Smooth muscle cell of the brain vasculature (primary cell): ENCODE results near the gene PER3.
"Not testable (repeated sequence)": the region's sequence is repeated elsewhere in the genome, so short reads cannot be mapped to it uniquely, and the experiment has no call there.

ENCODE experiments used
- DNase-seq: peaks from one replicate; pipeline ENCODE4 v3.0.0-alpha.2; 2012; ENCODE audit warnings: low read depth, low spot score

The PER3 gene

DNA sequence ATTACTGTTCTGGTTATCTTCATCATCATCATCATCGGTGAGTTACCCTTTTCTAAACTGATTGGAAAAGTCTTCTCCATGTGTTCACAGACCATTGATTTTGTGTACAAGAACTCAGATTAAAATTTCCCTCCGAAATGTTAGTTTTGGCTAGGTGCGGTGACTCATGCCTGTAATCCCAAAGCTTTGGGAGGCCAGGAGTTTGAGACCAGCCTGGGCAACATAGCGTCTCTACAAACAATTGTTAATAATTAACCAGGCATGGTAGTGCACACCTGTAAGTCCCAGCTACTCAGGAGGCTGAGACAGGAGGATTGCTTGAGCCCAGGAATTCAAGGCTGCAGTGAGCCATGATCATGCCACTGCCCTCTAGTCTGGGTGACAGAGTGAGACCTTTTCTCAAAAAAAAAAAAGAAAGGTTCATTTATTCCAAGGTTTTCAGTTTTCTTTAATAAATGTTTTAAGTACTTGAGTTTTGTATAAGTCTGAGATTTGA lies 5.9 kb upstream of the PER3 start:
- no peak for DNase-seq

DNA sequence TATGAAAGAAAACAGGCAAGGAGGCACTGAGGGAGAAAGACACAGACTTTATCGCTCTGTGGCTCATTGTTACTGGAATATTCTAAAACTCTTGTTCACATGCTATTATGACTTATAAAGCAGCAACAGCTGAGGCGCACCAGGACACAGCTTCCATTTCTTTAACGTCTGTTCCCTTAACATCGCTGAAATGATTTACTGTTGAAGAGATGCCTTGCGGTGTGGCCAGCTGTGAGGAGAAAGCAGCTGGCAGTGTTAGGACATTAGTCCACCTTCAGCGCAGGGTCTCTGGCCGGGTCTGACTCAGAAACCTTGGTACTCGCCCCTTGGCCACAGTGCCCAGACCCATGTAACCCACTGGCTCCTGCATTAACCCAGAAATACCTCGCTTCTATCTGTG lies 3.1 kb upstream of the PER3 start:
- DNase-seq = no peak

DNA sequence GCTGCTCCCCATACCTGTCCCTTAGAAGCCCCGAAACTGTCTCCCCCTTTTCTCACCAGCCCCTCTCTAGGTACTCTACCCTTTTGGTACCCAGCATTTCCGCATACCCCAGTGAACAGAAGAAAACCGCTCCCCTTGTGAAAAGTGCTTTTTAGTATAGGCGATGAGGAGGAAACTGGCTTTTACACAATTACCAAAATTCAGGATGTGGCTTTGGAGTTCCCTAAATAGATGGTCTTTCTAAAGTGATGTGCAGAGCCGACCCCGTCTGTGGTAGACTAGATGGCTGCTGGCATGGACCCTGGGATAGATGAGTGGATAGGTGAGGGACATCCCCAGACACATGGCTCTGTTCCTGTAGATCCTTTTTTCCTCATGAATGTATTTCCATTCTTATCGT lies 2.6 kb upstream of the PER3 start:
- DNase-seq = no peak

DNA sequence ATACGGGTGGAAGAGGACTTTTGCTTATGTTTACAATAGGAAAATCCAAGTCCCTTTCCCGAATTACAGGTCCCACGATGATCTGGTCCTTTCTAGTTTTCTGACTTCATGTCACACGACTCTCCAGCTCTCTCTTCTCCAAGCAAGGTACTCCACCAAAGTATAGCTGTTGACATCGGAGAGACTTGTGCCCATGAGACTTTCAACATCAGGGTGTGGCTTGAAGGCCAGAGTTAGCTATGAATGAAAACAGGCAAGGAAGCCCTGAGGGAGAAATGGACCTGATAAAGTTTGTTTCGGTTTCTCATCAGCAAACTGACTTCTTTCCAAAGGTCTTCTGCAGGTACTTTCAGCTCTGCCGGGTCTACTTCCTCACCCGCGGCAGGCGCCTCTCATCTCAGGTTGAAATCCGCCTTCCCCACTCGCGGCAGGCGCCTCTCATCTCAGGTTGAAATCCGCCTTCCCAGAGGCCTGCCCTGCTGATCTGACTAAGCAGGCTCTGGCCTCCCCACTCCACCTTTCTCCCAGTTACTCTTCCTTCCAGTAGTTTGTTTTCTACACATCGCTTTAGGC lies 2.1 kb upstream of the PER3 start:
- no peak for DNase-seq

DNA sequence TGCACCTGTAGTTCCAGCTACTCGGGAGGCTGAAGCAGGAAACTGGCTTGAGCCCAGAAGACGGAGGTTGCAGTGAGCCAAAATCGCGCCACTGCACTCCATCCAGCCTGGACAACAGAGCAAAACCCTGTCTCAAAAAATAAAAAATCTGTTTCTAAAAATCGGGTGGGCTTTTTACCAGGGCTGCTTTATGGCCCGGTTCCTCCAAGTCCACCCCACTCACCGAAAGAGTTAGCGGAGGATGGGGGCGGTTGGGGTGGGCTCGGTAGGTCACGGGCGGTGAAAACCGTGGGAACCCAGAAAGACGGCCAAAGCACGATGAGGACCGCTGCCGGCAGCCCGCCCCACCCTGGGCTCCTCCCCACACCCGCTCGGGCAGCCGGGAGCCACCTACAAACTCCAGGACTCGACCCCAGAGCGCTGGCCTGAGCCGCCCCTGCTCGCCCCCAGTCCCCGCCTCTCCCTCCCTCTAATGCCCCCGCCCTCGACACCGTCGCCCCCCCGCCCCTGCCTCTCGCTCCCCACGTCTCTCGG lies 846 bp upstream of the PER3 start:
- no peak for DNase-seq

DNA sequence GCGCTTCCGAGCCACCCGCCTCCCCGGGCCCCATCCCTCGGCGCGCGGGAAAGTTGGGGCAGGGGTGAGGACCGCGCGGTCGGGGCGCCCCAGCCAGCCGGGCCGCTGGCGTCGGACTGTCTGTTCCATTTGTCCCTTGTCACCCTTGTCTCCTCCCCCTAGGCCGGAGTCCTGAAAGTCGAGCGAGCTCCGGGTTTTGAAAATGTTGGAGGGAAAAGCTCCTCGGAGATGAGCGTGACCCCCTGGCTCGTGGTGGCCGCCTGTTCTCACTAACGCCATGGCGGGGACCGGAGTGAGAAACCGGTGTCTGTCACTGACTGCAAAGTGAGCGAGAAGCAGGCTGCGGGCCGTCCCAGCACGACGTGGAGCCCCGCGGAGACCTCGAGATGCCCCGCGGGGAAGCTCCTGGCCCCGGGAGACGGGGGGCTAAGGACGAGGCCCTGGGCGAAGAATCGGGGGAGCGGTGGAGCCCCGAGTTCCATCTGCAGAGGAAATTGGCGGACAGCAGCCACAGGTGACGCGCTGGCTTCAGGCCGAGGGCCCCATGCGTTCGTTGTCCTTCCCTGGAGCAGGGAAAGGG lies 491 bp downstream of the PER3 start:
- DNase-seq = no peak

DNA sequence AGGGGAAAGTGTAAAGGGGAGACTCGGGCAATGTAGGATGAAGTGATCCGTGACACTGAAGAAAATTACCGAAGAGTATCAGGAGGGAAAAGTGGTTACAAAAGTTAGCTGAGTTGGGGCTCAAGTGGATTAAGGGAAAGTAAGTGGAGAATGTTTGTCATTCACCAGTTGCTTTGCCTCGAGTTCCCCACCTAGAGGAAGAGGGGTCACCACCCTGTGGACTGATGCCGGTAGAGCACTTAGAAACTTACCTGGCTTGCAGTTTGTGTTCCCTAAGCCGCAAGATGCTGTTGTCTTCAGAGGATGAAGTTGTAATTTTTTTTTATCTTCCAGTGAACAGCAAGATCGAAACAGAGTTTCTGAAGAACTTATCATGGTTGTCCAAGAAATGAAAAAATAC lies 1.0 kb downstream of the PER3 start:
- DNase-seq = no peak

DNA sequence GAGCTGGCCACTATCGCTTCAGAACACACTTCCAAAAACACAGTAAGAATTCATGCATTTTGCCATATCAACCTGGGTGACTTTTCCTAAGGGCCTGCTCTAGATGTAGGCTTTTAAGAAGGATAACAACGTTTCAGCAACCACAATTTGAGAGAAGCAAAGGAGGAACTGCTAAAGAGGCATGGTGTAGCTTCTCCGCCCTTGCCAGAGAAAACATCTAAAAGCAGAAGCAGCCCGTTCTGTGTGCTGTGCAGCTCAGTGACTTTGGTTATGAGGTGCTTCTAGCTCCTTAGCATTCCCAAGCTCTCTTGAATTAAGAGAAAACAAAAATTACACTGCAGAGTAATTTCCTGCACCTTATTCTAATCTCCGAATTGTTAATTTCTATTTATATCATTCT lies 2.7 kb downstream of the PER3 start:
- DNase-seq = no peak

DNA sequence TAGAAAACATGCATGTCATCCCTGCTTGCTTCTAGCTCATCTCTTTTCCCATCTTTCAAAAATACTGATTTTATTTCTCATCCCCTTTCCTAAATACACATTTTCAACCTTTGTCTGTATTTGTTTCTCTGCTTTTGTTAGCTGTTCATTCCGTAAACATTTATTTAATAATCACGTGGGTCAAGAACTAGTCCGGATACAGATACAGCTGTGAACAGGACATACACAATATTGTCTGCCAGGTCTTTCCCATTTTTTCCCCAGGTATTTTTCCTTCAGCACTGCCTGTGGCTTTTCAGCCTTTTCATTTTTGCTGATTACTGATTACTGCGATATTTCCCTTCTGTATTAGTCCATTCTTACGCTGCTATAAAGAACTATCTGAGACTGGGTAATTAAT lies 5.7 kb downstream of the PER3 start:
- DNase-seq = no peak

DNA sequence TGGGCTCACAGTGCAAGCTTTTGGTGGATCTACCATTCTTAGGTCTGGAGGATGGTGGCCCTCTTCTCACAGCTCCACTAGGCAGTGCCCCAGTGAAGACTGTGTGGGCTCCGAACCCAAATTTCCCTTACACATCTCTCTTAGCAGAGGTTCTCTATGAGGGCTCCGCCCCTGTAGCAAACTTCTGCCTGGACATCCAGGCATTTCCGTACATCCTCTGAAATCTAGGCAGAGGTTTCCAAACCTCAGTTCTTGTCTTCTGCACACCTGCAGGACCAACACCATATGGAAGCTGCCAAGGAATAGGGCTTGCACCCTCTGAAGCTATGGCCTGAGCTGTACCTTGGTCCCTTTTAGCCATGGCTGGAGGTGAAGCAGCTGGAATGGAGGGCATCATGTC lies 6.9 kb downstream of the PER3 start:
- not testable (repeated sequence) for DNase-seq

DNA sequence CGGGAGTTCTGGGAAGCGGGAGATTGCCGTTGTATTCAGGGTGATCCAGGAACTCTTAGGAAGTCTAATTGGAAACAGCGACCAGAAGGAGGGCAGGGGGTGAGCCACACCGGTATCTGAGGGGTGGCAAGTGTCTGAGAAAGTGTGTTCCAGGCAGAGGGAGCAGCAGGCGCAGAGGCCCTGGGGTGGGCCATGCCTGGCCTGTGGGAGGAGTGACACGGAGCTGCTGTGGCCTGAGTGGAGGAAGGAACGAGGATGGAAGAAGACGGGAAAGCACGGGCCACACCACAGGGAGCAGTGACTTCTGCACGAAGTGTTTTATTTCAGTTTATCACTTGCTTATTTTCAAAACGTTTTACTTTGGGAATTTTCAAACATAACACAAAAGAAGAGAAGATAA lies 11.3 kb downstream of the PER3 start:
- DNase-seq = no peak

DNA sequence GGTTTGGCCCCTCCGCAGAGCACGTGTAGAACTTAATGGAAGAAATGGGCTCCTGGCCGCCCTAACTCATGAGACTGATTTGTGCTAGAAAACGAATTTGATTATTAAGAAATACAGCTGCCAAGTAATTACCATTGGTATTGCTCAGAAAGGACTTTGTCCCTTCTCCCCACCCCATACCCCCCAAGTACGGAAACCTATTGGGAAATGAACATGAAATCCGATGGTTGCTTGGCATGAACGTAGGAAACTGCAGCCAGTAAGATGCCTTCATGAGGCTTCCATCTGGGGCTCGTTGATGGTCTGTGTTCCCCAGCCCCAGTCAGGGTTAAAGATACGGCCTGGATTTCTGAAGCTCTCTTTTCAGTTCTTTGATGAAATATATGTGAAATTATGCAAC lies 21.4 kb downstream of the PER3 start:
- DNase-seq = no peak

DNA sequence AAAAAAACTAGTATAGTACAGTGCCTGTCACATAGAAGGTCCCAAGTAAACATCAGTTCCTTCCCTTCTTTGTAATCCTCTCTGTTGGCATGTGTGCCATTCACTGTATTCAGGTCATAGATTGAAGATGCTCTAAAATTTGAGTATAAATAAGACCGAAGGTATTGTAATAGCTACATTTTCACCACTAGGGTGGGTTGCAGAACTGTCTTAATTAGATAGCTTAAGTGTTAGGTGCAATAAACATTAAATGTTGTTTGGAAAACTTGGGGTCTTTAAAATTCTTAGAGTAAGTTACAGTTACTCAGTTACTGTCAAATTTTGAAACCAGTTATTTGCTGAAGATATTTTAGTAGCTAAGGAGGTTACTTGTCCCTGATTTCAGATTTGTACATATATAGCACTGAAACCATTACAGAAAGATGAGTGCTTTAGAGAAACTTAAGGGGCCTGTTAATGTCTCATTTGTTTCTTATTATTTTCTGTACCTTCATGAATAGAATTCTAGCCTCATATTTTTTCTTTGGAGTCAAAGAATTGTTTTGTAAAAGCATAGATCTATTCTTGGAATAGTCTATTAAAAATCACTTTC lies 24.3 kb downstream of the PER3 start:
- no peak for DNase-seq

DNA sequence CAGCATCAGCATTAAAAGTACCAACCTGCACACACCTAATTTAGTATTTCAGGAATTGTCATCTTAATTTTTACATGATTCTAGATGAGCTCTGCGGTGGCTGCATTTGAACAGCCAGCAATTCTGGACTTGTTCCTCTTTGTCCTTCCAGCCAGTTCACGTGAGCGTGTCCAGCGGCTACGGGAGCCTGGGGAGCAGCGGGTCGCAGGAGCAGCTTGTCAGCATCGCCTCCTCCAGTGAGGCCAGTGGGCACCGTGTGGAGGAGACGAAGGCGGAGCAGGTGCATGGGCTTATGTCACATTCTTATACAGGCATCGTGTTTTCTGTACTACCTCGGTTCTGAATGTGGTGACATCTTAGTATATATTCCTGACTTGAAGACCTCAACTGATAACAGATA lies 25.7 kb downstream of the PER3 start:
- no peak for DNase-seq

DNA sequence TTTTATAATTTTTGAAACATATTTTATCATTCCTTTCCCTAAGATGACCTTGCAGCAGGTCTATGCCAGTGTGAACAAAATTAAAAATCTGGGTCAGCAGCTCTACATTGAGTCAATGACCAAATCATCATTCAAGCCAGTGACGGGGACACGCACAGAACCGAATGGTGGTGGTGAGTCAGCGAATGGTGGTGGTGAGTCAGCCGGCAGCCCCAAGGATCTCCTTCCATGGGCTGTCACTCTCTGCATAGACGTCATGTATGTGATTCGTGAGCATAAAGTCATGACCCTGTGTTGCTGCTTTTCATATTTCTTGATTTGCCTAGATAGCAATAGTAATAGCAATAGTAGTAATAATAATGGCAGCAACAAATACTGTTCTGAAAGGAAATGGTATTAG lies 26.3 kb downstream of the PER3 start:
- DNase-seq = peak; percentile 28

DNA sequence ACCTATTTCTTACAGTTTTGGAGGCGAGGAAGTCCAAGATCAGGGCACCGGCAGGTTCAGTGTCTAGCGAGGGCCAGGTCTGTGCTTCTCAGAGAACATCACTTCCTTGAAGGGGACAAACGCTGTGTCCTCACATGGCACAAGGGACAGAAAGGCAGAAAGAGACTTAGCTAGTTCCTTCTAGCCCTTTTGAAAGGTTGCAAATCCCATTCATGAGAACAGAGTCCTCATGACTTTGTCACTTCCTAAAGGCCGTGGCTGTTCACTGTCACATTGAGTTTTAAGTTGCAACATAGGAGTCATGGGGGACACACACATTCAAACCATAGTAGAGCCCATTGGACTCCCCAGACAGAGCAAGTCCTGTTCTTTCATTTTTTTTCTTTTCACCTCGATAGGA lies 27.4 kb downstream of the PER3 start:
- DNase-seq = no peak

DNA sequence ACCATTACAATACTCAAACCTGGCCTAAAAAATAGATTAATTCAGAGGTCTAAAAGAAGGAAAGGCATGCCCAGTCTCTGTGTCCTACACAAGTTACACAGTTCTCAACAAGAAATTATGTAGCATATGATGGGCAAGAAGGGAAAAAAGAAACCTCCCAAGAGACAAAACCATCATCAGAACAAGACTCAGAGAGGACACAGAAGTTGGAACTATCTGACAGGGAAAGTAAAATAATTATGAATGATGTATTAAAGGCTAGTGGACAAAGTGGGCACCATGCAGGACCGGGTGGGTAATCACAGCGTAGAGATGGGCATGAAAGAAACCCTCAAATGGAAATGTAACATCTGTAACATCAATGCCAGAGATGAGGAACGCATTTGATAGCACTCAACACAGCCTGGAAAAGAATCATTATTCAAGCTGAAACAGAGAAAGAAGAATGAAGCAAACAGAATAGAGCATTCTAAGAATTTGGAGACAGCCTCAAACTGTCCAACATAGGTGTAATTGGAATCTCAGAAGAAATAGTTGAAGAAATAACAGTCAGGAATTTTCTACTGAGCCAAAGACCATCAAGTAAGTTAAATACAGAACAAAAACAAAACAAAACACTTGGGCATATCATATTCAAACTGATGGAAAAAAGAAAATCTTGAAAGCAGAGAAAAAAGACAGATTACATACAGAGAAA lies 29.7 kb downstream of the PER3 start:
- no peak for DNase-seq

DNA sequence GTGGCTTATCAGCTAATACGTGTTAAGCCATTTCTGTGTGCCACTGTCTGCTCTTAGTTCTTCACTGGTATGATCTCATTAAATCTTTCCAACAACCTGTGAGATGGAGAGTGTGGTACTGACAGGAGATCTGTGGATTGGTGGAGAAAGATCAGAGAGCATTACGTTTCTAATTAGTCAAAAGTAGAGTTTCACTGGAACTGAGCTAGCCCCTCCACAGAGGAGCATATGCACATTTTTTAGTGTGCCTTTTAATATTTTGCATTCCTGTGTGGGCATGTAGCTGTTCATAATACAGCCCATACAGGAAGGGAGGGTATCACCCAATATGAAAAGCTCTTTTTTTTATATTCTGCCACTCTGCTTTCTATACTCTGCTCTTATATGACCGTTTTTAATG lies 37.2 kb downstream of the PER3 start:
- no peak for DNase-seq

DNA sequence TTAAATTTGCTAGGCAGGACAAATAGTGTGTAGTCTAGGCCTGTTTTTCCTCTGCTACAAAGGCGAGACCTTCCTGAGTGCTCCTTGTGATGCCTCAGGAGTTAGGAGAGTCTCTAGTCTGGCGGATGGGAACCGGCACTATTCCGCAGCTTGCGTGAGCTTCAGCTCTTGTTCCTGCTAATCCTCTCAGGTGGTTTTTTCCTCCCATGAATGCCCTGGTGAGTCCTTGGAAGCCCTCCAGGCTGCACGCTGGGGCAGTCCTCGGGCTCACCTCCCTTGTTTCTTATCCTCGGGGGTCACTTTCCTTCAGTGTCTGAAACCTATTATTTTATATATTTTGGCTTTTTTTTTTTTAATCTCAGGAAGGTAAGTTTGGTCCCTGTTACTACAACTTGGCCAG lies 40.6 kb downstream of the PER3 start:
- DNase-seq = no peak

DNA sequence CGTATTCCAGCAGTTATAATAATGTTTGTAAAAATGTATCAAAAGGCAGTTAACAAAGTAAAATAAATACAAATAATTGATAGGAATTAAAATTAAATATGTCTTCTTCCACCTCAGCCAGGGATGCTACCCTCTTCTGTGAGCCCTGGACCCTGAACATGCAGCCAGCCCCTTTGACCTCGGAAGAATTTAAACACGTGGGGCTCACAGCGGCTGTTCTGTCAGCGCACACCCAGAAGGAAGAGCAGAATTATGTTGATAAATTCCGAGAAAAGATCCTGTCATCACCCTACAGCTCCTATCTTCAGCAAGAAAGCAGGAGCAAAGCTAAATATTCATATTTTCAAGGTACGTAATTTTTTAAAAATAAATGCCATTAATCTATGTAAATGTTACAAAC lies 42.3 kb downstream of the PER3 start:
- DNase-seq = no peak

DNA sequence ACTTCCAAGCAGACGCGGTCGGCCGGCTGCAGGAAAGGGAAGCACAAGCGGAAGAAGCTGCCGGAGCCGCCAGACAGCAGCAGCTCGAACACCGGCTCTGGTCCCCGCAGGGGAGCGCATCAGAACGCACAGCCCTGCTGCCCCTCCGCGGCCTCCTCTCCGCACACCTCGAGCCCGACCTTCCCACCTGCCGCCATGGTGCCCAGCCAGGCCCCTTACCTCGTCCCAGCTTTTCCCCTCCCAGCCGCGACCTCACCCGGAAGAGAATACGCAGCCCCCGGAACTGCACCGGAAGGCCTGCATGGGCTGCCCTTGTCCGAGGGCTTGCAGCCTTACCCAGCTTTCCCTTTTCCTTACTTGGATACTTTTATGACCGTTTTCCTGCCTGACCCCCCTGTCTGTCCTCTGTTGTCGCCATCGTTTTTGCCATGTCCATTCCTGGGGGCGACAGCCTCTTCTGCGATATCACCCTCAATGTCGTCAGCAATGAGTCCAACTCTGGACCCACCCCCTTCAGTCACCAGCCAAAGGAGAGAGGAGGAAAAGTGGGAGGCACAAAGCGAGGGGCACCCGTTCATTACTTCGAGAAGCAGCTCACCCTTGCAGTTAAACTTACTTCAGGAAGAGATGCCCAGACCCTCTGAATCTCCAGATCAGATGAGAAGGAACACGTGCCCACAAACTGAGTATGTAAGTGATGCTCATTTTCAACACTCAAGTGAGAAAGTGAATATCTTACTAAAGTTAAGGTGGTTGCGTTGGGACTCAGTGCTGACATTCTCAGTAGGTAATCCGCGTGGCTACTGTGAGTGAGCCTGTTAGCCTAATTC lies 43.2 kb downstream of the PER3 start:
- DNase-seq = no peak

DNA sequence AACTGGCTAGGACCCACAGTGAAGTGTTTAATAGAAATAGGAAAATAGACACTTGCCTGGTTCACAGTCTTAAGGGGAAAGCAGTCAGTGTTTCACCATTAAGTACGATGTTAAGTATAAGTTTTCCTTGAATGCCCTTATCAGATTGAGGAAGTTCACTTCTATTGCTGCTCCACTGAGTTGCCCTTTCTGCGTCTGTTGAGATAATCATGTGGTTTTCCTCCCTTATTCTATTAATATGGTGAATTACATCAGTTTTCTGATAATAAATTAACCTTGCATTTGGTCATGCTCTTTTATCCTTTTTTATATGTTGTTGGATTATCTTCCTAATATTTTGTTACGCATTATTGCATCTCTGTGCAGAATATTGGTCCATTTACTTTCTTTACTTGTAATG lies 47.4 kb downstream of the PER3 start:
- no peak for DNase-seq
